HG03469 (cell line): ENCODE measurements around the gene APBA3.
"Not testable (repeated sequence)": the region's sequence is repeated elsewhere in the genome, so short reads cannot be mapped to it uniquely, and the experiment has no call there.

ENCODE experiments used
- ATAC-seq: cut with Tn5 transposase; IDR thresholded peaks from one replicate; pipeline ENCODE4 v1.9.1; 2021; ENCODE audit warnings: mild to moderate bottlenecking, moderate library complexity, moderate number of reproducible peaks; ENCODE audit not compliant: unreplicated experiment

Gene APBA3

DNA sequence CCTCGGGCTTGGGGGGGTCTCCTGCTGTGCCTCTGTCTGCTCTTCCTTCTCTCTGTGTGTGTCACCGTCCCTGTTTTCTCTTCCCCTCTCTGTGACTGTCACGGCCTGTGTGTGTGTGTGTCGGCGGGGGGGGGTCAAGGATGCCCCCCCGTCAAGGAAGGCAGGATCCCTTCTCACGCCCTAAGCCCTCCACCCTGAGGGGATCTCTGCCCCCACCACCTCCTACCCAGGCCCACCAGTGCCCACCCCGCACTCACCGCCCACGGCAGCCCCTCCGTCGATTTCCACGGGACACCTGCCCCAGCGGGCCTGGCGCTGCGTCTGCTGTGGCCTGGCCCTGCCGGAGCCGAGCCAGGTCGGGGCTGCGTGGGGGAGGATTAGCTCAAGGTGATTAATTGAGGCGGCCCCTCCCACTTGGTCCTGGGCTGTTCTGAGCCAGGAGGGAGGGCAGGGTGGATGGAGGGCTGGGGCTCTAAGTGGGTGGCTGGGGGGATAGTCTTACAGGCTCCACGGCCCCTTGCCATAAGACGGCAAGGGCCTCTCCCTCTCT is 10.5 kb upstream of the APBA3 start, which contains the start of gene RAX2:
RAX2 (minus strand) TSS at position 323 of the 550 bp plus-strand sequence. CDS start 486 bp downstream, outside the sequence.
- ATAC-seq = no peak

DNA sequence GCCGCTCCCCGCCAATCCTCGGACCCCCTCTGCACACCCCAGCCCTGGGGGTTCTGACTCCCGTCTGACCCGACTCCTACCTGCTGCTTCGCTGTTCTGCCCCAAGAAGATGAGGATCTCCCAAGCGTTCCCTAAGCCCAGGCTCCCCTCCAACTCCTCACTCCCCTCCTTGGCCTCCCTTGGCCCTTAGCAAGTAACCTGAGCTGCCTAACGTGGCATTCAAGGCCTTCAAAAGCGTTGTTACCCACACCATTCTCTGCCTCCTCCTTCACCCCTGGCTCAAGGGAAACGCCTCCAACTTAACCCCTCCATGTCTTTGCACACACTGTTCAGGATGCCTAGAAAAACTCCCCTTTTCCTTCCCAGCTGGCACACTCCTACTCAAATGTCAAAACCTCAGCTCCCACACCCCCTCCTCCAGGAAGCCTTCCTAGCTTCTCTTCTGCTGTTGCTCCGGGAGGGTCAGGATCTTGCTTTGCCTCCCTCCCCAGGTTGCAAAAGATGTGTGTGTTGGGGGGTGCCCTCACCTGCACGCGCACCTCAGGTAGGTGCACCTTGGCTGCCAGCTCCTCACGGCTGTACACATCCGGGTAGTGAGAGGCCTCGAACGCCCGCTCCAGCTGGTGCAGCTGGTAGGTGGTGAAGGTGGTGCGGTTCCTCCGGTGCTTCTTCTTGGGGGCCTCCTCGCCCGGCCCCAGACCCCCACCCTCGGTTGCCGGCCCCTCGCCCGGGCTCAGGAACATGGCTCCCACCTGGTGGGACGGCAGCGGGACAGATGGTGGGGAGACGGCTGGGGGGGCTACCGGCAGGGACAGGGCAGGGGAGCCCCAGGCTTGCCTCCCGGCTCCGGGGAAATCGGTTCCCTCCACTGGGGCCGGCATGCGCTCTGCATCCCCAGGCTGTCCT is 9.8 kb upstream of the APBA3 start:
- ATAC-seq = no peak

DNA sequence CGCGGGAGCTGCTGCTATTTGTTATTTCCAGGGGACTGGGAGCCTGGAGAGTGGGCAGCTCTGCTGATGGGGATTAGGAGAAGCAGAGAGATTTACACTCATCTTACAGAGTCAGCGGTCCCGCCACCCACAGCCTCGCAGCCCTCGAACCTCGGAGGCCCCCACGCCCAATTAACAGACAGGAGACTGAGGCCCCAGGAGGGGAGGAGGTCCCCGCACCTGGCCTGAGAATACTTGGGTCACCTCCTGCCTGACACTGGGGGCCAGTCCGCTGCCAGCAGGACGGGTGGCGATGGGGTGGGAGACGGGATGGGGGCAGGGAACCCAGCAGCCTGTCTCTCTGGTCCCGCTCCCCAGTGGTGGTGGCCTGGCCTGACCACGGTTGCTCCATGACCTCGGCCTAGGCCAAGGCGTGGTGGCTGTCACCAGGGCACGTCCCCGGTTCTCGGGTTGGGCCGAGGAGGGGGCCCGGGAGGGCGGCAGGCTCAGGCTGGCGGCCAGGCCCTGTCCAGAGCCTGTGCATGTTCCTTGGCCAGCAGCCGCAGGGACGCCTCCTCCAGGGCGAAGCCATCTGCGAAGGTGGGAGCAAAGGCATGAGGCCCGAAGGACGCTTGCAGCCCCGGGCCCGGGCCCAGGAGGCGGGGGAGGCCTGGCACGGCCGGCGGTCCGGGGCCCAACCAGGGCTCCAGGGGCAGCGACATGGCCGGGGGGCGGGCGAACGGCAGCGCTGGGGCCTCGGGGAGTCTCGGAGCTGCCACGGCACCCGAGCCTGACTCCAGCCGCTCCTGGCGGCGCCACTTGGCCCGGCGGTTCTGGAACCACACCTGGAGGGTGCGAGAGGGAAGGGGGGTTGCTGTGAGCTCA is 8.9 kb upstream of the APBA3 start:
- no peak for ATAC-seq

DNA sequence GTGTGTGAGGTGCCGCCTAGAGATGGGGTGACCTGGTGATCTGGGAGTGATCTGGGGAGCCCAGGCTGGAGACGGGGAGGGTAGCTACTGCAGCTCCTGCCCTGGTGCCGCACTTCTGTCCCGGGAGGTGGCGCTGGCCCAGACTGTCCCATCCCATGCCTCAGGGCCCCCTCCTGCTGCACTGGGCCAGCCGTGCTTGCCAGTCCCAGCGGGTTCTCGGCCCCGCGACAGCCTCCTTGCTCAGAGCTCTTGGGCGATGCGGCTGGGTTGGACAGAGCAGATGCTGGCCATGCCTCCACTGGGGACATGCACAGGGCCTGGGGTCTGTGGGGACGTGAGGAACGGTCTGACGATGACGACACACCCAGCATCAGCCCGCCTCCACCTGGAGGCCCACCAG is 8.0 kb upstream of the APBA3 start:
- no peak for ATAC-seq

DNA sequence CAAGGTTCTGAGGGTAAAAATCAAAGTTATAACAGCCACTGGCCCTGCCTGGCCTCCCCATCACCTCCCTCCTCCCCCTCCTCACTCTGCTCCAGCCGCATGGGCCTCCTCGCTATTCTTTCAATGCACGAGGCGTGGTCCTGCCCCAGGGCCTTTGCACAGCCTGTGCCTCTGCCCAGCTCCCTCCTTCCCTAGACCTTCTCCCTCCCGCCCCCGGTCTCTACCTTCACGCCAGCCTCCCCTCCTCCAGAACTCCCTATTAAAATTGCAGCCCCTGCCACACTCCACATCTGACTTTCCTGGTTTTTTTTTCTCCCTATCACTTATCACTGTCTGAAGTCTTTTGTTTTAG is 7.2 kb upstream of the APBA3 start:
- no peak for ATAC-seq

DNA sequence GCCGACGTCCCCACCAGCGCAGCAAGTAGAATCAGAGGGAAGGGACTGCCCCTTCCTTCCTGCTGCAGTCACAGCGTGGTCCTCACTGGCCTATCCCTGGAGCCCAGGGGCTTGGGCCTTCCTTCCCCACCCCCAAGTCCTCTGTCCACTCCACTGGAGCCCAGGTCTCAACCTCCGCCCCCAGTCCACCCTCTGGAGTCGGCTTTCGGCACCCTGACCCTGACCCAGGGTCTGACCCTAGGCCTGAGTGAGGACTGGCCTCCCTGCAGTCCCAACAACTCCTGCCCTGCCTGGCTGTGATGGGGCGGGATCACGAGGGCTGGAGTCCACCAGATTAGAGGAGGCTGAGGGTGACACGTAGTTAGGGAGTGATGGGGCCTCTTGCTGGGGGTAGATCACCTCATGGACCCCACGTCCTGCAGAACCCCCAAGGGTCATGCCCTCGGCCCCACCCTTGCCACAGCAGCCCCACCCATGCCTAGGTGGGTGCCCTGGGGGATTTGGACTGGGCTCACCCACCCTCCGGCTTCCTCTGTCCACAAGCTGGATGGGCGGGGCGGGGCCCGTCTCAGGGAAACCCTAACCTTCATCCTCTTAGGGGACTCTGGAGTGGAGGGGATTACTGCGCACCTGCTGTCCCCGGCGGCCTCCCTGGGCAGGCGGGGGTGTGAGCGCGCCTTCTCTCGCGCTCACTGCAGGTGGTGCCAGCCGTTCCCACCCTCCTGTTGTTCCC is 6.7 kb upstream of the APBA3 start:
- no peak for ATAC-seq

DNA sequence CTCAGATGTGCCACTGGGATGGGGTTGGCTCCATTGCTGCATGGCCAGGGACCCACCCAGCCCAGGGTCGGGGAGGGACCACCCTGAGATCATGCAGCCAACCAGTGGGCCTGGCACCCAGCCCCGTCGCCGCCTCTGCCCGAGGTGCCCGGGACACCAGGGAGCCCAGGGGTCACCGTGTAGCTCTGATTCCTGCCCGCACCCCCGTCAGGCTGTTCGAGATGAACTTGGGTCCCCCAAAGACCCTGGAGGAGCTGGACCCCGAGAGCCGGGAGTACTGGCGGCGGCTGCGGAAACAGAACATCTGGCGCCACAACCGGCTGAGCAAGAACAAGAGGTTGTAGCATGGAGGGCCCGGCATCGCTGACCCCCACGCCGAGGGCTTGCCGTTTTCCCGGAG is 5.6 kb upstream of the APBA3 start:
- no peak for ATAC-seq

DNA sequence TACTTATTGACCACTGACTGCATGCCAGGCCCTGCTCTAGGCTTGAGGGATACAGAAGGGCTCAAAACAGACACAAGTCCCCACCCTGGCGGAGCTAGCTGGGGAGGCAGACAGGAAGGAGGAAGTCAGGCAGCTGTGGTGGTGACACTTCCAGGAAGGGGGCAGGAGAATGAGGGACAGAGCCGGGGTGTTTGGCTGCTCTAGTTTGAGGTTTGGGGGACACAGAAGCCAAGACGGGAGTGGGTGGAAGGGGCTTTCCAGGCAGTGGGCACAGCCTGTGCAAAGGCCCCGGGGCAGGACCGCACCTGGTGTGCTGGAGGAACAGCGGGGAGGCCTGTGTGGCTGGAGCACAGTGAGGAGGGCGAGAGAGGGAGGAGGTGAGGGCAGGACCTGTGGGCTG is 5.0 kb upstream of the APBA3 start:
- no peak for ATAC-seq

DNA sequence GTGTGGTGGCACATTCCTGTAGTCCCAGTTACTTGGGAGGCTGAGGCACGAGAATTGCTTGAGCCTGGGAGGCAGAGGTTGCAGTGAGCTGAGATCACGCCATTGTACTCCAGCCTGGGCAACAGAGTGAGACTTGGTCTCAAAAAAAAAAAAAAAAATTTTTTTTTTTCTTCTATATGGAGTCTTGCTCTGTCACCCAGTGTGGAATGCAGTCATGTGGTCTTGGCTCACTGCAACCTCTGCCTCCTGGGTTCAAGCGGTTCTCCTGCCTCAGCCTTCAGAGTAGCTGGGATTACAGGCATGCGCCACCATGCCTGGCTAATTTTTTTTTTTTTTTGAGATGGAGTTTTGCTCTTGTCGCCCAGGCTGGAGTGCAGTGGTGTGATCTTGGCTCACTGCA is 4.3 kb upstream of the APBA3 start:
- not testable (repeated sequence) for ATAC-seq

DNA sequence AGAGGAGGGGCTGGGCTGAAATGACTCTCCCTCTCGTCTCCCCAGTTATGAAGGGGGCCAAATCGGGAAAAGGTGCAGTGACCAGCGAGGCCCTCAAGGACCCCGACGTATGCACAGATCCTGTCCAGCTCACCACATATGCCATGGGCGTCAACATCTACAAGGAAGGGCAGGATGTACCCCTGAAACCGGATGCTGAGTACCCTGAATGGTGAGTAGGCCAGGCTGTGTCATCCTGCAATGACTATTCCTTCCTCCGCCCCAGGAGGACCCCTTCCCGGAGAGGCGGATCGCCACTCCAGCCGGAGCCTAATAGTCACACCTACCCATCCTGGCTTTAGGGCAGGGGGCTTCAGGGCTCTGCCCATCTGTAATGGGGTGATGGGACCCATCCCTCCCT is 3.6 kb upstream of the APBA3 start:
- ATAC-seq = no peak

DNA sequence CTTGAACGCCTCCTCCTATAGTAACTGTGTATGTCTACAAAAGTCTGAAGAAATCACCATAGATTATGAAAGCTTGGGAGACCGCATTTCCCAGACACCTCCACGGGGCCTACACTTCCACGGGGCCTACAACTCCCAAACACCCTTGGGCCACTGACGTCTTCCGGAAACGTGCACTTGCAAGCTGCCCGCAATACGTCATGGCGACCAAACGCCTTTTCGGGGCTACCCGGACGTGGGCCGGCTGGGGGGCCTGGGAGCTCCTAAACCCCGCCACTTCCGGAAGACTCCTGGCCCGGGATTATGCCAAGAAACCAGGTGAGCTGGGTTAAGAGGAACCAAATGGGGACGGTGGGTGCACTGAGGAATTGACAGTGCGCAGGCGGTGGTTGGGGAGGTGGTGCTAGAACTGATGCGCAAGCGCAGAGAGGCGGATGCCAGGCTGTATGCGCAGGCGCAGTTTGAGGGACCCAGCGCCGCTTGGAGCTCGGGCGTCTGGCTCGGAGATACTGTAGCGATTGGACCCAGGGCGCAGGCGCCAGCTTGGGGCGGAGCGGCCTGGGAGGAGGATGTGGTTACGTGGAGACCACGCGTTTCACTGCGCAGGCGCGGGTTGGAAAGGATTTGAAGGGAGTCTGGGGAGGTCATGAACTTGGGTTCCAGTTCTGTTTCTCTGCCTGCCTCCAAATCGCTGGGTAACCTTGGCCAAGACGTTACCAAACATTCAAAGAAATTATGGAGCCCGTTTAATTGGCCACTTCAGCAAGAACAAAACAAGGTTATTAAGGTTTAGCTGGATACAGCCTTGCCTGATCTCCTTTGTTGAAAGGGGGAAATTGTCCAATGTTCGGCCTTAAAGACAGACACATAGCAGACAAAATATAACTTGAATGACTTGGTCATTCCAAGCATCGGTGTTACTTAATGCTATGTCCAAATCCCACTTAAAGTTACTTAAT is 1.3 kb upstream of the APBA3 start, which contains the start of gene MRPL54:
MRPL54 (plus strand) TSS at position 182 of the 959 bp plus-strand sequence; CDS start at position 201, 19 bp downstream.
- ATAC-seq = peak; percentile 56

DNA sequence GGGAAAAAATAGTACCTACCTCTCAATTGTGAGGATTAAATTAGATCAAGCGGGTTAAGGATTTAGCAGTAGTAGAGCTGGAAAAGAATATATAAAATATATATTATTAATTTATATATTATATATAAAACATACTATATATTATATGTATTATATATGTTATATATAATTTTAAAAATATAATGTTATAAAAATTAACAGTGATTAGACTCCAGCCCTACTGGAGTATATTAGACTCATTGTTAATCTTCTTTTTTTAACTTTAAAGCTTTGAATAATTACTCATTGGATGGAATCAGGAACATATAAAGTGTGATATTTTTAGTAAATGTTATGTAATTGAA is 610 bp upstream of the APBA3 start:
- ATAC-seq = no peak

DNA sequence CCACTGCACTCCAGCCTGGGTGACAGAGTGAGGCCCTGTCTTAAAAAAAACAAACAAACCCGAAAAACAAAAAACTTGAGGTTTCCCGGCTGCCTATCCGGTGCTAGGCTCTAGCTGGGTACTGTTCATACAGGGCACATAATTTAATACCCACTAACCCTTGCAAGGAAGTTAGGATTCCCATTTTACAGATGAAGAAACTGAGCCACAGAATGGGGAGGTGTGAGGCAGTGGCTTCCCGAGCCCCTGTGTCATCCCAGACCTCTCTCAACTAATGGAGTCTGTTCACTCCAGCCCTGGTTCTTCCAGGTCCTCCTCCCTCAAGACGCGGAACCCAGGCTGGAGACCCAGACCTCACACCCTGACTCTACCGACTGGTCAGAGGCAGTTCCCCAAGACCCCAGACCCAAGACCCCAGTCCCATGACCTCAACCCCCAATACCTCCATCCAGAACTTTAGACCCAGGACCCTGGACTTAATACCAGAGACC is 576 bp downstream of the APBA3 start:
- no peak for ATAC-seq

DNA sequence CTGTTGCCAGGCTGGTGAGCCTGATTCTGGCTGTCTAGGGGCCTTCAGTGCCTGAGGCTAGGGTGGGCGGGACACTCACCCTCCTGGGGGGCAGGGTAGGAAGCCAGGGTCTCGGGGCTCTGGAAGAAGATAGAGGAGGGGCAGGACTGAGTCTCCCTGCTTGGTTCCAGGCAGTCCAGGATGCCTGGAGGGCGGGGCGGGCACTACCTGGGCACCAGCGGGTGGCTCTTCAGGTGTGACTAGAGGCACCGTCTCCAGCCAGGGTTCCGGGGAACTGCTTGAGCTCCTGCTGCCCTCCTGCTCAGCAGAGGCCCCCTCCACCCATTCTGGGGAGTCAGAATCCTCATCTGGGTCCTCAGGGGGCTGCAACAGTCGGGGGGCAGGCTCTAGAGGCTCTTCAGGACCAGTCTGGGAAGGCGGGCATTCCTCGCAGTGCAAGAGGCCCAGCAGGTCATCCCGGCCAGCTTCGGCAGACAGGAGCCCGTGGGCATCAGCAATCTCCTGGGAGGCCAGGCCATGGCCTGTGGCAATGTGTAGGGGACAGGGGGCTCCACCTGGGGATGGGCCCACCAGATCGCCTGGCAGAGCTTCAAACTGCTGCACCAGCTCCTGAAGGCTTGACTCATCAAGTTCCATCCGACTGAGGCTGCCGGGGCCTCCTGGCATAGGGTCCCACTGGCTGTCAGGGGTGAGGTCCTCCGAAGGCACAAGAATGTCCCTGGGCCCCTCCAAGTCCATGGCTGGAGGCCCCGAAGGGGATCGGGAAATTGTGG is 1.8 kb downstream of the APBA3 start:
- ATAC-seq = no peak

DNA sequence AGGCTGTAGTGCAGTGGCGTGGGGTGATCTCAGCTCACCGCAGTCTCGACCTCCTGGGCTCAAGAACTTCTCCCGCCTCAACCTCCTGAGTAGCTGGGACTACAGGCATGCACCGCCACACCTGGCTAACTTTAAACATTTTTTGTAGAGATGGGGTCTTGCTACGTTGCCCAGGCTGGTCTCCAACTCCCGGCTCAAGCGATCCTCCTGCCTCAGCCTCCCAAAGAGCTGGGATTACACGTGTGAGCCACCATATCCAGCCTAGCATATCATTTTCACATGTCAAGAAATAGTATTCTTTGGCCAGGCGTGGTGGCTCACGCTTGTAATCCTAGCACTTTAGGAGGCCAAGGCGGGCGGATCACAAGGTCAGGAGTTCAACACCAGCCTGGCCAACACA is 3.2 kb downstream of the APBA3 start:
- ATAC-seq = not testable (repeated sequence)

DNA sequence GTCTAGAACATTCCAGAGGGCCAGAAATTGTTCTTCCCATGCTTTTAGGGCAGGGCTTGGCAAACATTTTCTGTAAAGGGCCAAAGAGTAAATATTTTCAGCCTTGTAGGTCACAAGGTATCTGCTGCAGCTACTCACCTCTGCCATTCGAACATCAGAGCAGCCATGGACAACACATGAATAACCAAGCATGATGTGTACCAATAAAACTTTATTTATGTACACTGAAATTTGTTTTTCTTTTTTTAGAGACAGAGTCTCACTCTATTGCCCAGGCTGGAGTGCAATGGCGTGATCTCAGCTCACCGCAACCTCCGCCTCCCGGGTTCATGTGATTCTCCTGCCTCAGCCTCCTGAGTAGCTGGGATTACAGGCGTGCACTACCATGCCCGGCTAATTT is 3.8 kb downstream of the APBA3 start:
- ATAC-seq = not testable (repeated sequence)

DNA sequence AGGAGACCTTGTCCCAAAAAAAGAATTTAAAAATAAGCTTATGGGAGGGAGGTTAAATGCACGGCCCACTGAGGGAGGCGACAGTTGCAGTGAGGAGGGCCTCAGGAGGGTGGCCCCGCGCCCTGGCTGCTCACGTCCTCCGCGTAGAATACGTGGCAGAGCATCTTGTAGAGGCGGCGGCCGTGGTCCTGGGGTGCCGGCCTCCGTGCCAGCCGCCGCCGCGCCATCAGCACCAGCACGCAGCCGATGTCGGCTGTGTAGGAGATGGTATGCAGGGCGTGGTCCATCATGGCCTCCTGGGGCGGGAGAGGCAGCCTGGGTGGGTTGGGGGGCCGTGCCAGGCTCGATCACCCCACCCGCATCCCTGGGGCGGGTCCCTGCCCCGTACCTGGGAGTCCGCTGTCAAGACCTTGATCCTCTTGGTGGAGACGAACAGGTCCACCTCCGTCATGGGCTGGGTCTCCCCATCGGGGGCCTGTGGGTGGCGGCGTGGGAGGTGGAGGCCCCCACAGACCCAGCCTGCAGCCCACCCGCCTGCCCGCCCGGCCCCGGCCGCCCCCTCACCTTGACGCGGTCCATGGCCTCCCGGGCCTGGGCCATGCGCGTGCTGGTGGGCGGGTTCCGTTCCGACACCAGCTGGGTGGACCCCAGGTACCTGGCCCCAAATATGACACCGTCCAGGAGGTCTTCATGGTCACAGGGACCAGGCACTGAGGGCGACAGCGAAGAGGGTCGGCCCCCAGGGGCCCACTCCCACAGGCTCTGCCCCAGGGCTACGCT is 7.7 kb downstream of the APBA3 start:
- no peak for ATAC-seq

DNA sequence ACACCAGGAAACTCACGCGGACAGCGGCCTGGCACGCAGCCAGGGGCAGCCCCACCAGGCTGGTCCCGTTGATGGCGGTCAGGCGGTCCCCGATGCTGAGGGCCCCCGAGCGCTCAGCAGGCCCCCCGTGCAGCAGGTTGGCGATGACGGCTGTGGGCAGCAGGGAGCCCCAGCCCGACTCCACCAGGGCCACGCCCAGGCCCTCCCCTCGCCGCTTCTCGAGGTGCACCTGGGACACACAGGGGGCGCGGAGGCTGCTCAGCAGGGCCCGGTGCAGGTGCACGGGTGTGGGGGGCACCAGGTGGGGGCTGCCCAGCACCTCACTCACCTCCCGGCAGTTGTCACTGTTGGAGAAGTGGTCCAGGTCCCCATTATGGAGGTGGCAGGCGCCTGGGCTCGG is 9.0 kb downstream of the APBA3 start:
- ATAC-seq = no peak
